HepG2 (cell line): ENCODE data around the gene LDLRAD3.

Experiments
- CCDC6 ChIP-seq: sonication (generic); formaldehyde crosslinking; IDR thresholded peaks from 2 replicates; pipeline ENCODE4 v1.8.1; 2022; ENCODE audit warnings: mild to moderate bottlenecking, missing genetic modification reagents, moderate library complexity
- HNF4A ChIP-seq: sonication (generic); formaldehyde crosslinking; IDR thresholded peaks from 2 replicates; pipeline ENCODE4 v1.4.0; 2020; ENCODE audit warnings: missing genetic modification reagents
- JARID2 ChIP-seq: sonication (generic); formaldehyde crosslinking; IDR thresholded peaks from 2 replicates; pipeline ENCODE4 v1.8.1; 2023; ENCODE audit warnings: missing genetic modification reagents, inconsistent platforms; ENCODE audit not compliant: insufficient replicate concordance
- MEIS1 ChIP-seq: sonication (generic); formaldehyde crosslinking; IDR thresholded peaks from 2 replicates; pipeline ENCODE4 v1.9.0; 2021; ENCODE audit warnings: mild to moderate bottlenecking, missing genetic modification reagents, moderate library complexity, borderline replicate concordance
- MEIS2 ChIP-seq: sonication (generic); formaldehyde crosslinking; IDR thresholded peaks from 2 replicates; pipeline ENCODE4 v1.9.0; 2021; ENCODE audit warnings: mild to moderate bottlenecking, missing genetic modification reagents
- NFKB2 ChIP-seq: sonication (generic); formaldehyde crosslinking; IDR thresholded peaks from 2 replicates; pipeline ENCODE4 v1.4.0; 2020; ENCODE audit warnings: missing genetic modification reagents, borderline replicate concordance
- NR2F6 ChIP-seq, 2 experiments: IDR thresholded peaks; 2 replicates each; pipeline ENCODE4 v1.6.1; 2016; ENCODE audit warnings: antibody characterized with exemption in 1 of 2, mild to moderate bottlenecking in 1 of 2
- SMC3 ChIP-seq: IDR thresholded peaks from 2 replicates; pipeline ENCODE4 v1.6.1; 2011; ENCODE audit warnings: low read length, improper control_type of control experiment
- ZNF143 ChIP-seq: sonication (generic); formaldehyde crosslinking; IDR thresholded peaks from 2 replicates; pipeline ENCODE4 v1.4.0; 2020; ENCODE audit warnings: missing genetic modification reagents
- ZNF263 ChIP-seq: sonication (generic); formaldehyde crosslinking; IDR thresholded peaks from 2 replicates; pipeline ENCODE4 v1.4.0; 2020; ENCODE audit warnings: missing genetic modification reagents
- TF ChIP-seq, protein P1 (sequence below), 2 experiments: sonication (generic) in 1 of 2; formaldehyde crosslinking in 1 of 2; IDR thresholded peaks; 2 replicates each; pipeline versions ENCODE4 v1.5.1 to v1.6.1; 2011 to 2020; ENCODE audit warnings: borderline replicate concordance in 1 of 2, low read depth in 1 of 2, low read length in 1 of 2, mild to moderate bottlenecking in 1 of 2, missing genetic modification reagents in 1 of 2, moderate library complexity in 1 of 2

DNA sequence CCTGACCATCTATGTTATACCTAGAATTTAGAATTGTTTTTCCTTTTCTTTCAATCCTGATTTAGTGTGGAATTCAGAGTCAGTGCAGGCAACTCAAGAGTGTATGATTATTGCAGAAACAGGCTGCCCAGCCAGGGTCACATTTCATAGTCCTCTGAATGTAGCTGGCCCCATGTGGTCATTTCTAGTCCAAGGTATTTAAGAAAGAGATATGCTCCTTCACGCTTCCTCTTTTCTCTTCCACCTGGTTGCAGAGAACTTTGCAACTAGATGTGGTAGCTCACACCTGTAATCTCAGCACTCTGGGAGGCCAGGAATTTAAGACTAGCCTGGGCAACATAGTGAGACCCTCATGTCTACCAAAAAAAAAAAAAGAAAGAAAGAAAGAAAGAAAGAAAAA is 27.6 kb upstream of the LDLRAD3 start:
- TF ChIP-seq MEIS2 (CRISPR knock-in tag), result no peak
- no peak for TF ChIP-seq SMC3
- no peak for TF ChIP-seq NR2F6 (IDR thresholded peaks at IDR 0.05)
- no peak for TF ChIP-seq NR2F6 (CRISPR knock-in tag; IDR thresholded peaks at IDR 0.05)
- no peak for TF ChIP-seq ZNF263 (CRISPR knock-in tag)
- no peak for TF ChIP-seq NFKB2 (CRISPR knock-in tag)
- TF ChIP-seq, protein P1, sequence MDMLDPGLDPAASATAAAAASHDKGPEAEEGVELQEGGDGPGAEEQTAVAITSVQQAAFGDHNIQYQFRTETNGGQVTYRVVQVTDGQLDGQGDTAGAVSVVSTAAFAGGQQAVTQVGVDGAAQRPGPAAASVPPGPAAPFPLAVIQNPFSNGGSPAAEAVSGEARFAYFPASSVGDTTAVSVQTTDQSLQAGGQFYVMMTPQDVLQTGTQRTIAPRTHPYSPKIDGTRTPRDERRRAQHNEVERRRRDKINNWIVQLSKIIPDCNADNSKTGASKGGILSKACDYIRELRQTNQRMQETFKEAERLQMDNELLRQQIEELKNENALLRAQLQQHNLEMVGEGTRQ (IDR thresholded peaks at IDR 0.05; ENCODE audit: low read depth, low read length), result no peak
- TF ChIP-seq, protein P1 (CRISPR knock-in tag; IDR thresholded peaks at IDR 0.05; ENCODE audit: borderline replicate concordance), result no peak
- TF ChIP-seq CCDC6 (CRISPR knock-in tag), result no peak
- no peak for TF ChIP-seq HNF4A (CRISPR knock-in tag)
- no peak for TF ChIP-seq ZNF143
- no peak for TF ChIP-seq JARID2 (CRISPR knock-in tag)
- no peak for TF ChIP-seq MEIS1 (CRISPR knock-in tag)
